PC-9 (cell line): ENCODE results near the gene PDIA4. TPM values are rescaled to one million over a fixed set of nuclear protein-coding genes. Genes with fewer than 3 reads are reported as not detected.

Experiments
- BruUV-seq: library from RNA; stranded (reverse); fragments of 400-500 nt; replicated peaks from 2 replicates; lab custom pipeline; 2021; lab: Mats Ljungman, UMichigan
- CTCF ChIA-PET: fragments of 300-600 bp; sonication (Branson Sonifier 250); formaldehyde crosslinking; loops from one replicate; lab custom pipeline; 2022; ENCODE audit warnings: antibody characterized with exemption; lab: Charles Lee
- POLR2A ChIA-PET: fragments of 300-600 bp; sonication (Branson Sonifier 250); formaldehyde crosslinking; loops from one replicate; lab custom pipeline; 2022; ENCODE audit warnings: antibody characterized with exemption; ENCODE audit not compliant: unreplicated experiment; lab: Charles Lee
- DNase-seq, 2 experiments: peaks; one replicate each; pipeline versions ENCODE4 v3.0.0 to v3.0.0-alpha.2; 2015 to 2022; ENCODE audit warnings: mixed read lengths in 1 of 2
- H2AFZ ChIP-seq: fragments of 200-600 bp; sonication (generic); 2 replicates; pipeline ENCODE4 v1.8.1; 2017; ENCODE audit warnings: antibody characterized with exemption
- H3F3A ChIP-seq: fragments of 200-600 bp; sonication (generic); 2 replicates; pipeline ENCODE4 v1.8.1; 2017; ENCODE audit warnings: antibody characterized with exemption, mild to moderate bottlenecking, low read depth; ENCODE audit not compliant: insufficient read depth
- H3K27ac ChIP-seq: fragments of 200-600 bp; sonication (generic); 2 replicates; pipeline ENCODE4 v1.6.1; 2016; ENCODE audit warnings: mixed run types
- H3K27me3 ChIP-seq: fragments of 200-600 bp; sonication (generic); 2 replicates; pipeline ENCODE4 v1.6.1; 2016; ENCODE audit warnings: low read depth, mixed run types; ENCODE audit not compliant: insufficient read depth
- H3K36me3 ChIP-seq: fragments of 200-600 bp; sonication (generic); 2 replicates; pipeline ENCODE4 v1.6.1; 2016; ENCODE audit warnings: low read depth, mixed run types
- H3K4me1 ChIP-seq: fragments of 200-600 bp; sonication (generic); replicated peaks from 2 replicates; pipeline ENCODE4 v1.6.1; 2016; ENCODE audit warnings: mixed run types; ENCODE audit not compliant: insufficient read depth
- H3K4me2 ChIP-seq: fragments of 200-600 bp; sonication (generic); 2 replicates; pipeline ENCODE4 v1.6.1; 2017; ENCODE audit warnings: mixed run types
- H3K4me3 ChIP-seq: fragments of 200-600 bp; sonication (generic); 2 replicates; pipeline ENCODE4 v1.6.1; 2016; ENCODE audit warnings: mixed run types
- H3K79me2 ChIP-seq: fragments of 200-600 bp; sonication (generic); 2 replicates; pipeline ENCODE4 v1.6.1; 2017; ENCODE audit warnings: low read depth, mixed run types
- H3K9me2 ChIP-seq: fragments of 200-600 bp; sonication (generic); 2 replicates; pipeline ENCODE4 v1.8.1; 2017; ENCODE audit warnings: mild to moderate bottlenecking; ENCODE audit not compliant: insufficient read depth
- H3K9me3 ChIP-seq: fragments of 200-600 bp; sonication (generic); 2 replicates; pipeline ENCODE4 v1.8.1; 2016; ENCODE audit warnings: low read depth; ENCODE audit not compliant: insufficient read depth
- H4K20me1 ChIP-seq: fragments of 200-600 bp; sonication (generic); 2 replicates; pipeline ENCODE4 v1.8.1; 2017; ENCODE audit not compliant: insufficient read depth
- CTCF ChIP-seq: fragments of 200-600 bp; sonication (generic); conservative IDR thresholded peaks from 2 replicates; pipeline ENCODE4 v1.6.1; 2017; ENCODE audit warnings: mixed run types, antibody characterized with exemption, mild to moderate bottlenecking, moderate library complexity
- EZH2 ChIP-seq: fragments of 200-600 bp; sonication (generic); IDR thresholded peaks from 2 replicates; pipeline ENCODE4 v1.8.0; 2017; ENCODE audit warnings: antibody characterized with exemption, low read depth
- intact Hi-C: fragments of 100-400 bp; cut with micrococcal nuclease; formaldehyde crosslinking; loops from one replicate; pipeline ENCODE4 v1.10.0; 2022; ENCODE audit not compliant: unreplicated experiment
- total RNA-seq: library from RNA; stranded (reverse); gene quantifications from 2 replicates; pipeline ENCODE4 v1.2.3, GENCODE V29; 2021

The PDIA4 gene
- total RNA-seq, 1 experiment from 2014 or later: 221 TPM

DNA sequence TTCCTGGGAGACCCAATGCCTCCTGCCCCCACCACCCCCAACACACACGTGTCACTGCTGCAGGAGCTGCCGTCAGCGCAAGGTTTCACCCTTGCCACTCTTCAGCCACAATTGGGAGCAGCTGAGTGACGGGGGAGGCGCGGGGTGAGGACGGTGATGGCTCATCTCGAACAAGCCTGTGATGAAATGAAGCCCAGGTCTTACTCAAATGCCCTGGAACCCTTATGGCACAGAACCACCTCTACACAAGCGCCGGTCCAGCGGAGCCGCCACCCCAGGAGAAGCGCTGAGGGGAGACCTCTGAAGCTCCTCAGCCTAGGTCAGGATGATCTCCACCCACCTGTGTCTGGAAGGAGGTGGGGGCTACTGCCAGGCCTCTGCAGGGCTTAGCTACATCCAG, 25.7 kb downstream of the PDIA4 start:
- H3K4me2 ChIP-seq: no peak overlapping the region
- POLR2A ChIA-PET: no interaction called here
- no peak for DNase-seq
- CTCF ChIA-PET: interaction anchor here (0.6 kb wide), 1 partner anchor 738 kb away, joined by 10 read pairs; no protein-coding TSS in a partner anchor
- no peak overlapping the region for H3K4me3 ChIP-seq
- H3K36me3 ChIP-seq: peaks cover 38% of the 10 kb centered on the region
- peaks cover 3% of the 10 kb centered on the region; the same call in 1 of the 2 replicates for H4K20me1 ChIP-seq
- H3K9me3 ChIP-seq: no peaks in the 10 kb centered on the region
- H2AFZ ChIP-seq: no peak overlapping the region
- H3K27ac ChIP-seq: no peak overlapping the region
- no peaks in the 10 kb centered on the region for H3K79me2 ChIP-seq
- TF ChIP-seq CTCF (no peak), EZH2 (no peak)
- no TSS peak for BruUV-seq
- intact Hi-C loops: no loop called here
- no peaks in the 10 kb centered on the region for H3K9me2 ChIP-seq
- H3F3A ChIP-seq: peaks cover 22% of the 10 kb centered on the region; the same call in 1 of the 2 replicates
- H3K4me1 ChIP-seq: no peaks in the 10 kb centered on the region
- no peaks in the 10 kb centered on the region for H3K27me3 ChIP-seq

DNA sequence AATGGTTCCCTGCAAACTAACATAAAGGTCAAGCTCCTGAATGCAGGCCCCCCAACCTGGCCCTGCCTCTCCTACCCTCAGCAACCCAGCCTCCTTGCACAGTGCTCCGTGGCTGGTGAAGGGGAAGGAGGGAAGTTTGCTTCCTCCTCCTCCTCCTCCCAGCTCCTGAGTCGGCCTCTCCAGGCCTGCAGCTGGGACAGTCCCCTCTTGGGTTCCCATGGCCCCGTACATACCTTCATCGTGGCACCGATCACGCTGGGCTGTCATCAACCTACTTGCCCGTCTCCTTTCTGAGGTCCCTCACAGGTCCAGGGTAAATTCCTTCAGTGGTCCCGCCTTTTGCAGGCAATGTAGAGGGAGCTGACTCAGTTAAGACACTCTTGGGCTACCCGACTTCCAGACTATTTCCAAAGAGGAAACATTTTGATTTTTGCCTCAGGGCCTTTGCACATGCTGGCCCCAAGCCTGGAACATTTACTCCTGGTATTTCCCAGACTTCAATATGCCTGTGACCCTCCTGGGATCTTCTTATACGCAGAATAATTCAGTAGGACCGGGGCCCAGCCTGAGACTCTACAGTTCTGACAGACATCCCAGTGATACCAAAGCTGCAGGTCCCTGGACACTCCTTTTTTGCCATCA, 26.8 kb downstream of the PDIA4 start:
- H3K4me3 ChIP-seq: no peak overlapping the region
- POLR2A ChIA-PET: no interaction called here
- H3K36me3 ChIP-seq: peaks cover 38% of the 10 kb centered on the region
- intact Hi-C loops: no loop called here
- TF ChIP-seq EZH2: no peak
- TF ChIP-seq CTCF: no peak
- no peak overlapping the region for H3K27ac ChIP-seq
- no peaks in the 10 kb centered on the region for H3K79me2 ChIP-seq
- H3K27me3 ChIP-seq: no peaks in the 10 kb centered on the region
- H2AFZ ChIP-seq: no peak overlapping the region
- no peaks in the 10 kb centered on the region for H3K9me2 ChIP-seq
- DNase-seq: no peak
- peaks cover 22% of the 10 kb centered on the region; the same call in 1 of the 2 replicates for H3F3A ChIP-seq
- no peak overlapping the region for H3K4me2 ChIP-seq
- no peaks in the 10 kb centered on the region for H3K4me1 ChIP-seq
- peaks cover 3% of the 10 kb centered on the region; the same call in 1 of the 2 replicates for H4K20me1 ChIP-seq
- BruUV-seq: no TSS peak
- no peaks in the 10 kb centered on the region for H3K9me3 ChIP-seq
- CTCF ChIA-PET: interaction anchor here (0.6 kb wide), 1 partner anchor 145 kb away, joined by 8 read pairs; no protein-coding TSS in a partner anchor

DNA sequence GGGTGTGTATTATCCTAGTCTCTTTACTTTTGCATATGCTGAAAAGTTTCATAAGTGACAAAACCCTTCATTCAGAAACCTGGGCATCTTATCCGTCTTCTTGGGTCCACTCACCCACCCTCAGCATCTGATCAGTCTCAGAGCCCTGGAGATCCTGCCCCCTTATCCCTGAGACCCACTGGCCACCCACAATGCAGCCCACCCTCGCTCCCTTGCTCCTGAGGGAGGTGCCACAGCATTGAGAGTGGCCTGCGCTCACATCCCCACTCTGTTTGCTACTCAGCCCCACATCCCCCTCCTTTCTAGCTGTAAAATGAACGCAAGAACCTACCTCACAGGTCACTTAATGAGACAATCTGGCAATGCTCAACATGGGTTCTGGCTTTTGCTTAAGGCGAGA, 27.3 kb downstream of the PDIA4 start:
- TF ChIP-seq EZH2 (no peak), CTCF (no peak)
- H3K4me1 ChIP-seq: no peaks in the 10 kb centered on the region
- CTCF ChIA-PET: interaction anchor here (0.6 kb wide), 1 partner anchor 146 kb away, joined by 8 read pairs; no protein-coding TSS in a partner anchor

More for the DNA sequence above, 27.3 kb downstream of the PDIA4 start:
- Histone ChIP-seq H2AFZ (no peak overlapping the region), H4K20me1 (peaks cover 3% of the 10 kb centered on the region; the same call in 1 of the 2 replicates), H3K4me3 (no peak overlapping the region), H3K27me3 (no peaks in the 10 kb centered on the region), H3K4me2 (no peak overlapping the region), H3K79me2 (no peaks in the 10 kb centered on the region), H3K9me3 (no peaks in the 10 kb centered on the region), H3K9me2 (no peaks in the 10 kb centered on the region), H3F3A (peaks cover 22% of the 10 kb centered on the region; the same call in 1 of the 2 replicates), H3K27ac (no peak overlapping the region), H3K36me3 (peaks cover 32% of the 10 kb centered on the region)
- intact Hi-C loops: no loop called here
- DNase-seq: no peak
- BruUV-seq: no TSS peak
- POLR2A ChIA-PET: interaction anchor here (0.5 kb wide), 1 partner anchor 832 kb away, joined by 4 read pairs; no protein-coding TSS in a partner anchor
